Calu3 (cell line): ENCODE results near the gene TUNAR. TPM values are rescaled to one million over a fixed set of nuclear protein-coding genes. Genes with fewer than 3 reads are reported as not detected.

Source experiments
- BruUV-seq: library from RNA; stranded (reverse); fragments of 400-500 nt; replicated peaks from 2 replicates; lab custom pipeline; 2021; lab: Mats Ljungman, UMichigan
- CTCF ChIA-PET: fragments of 300-600 bp; sonication (Branson Sonifier 250); formaldehyde crosslinking; loops from one replicate; lab custom pipeline; 2022; ENCODE audit warnings: antibody characterized with exemption; lab: Charles Lee
- DNase-seq: peaks from one replicate; pipeline ENCODE4 v3.0.0; 2022
- H3K27ac Mint-ChIP-seq: one replicate; pipeline ENCODE4 v1.8.0; 2022; ENCODE audit warnings: mixed read lengths; ENCODE audit not compliant: unreplicated experiment
- H3K27me3 Mint-ChIP-seq: one replicate; pipeline ENCODE4 v1.8.0; 2022; ENCODE audit warnings: mixed read lengths; ENCODE audit not compliant: unreplicated experiment
- H3K36me3 Mint-ChIP-seq: one replicate; pipeline ENCODE4 v1.8.0; 2022; ENCODE audit warnings: mild to moderate bottlenecking, moderate library complexity, mixed read lengths; ENCODE audit not compliant: insufficient read depth, unreplicated experiment
- H3K4me1 Mint-ChIP-seq: one replicate; pipeline ENCODE4 v1.8.0; 2022; ENCODE audit warnings: mild to moderate bottlenecking, low read depth, mixed read lengths; ENCODE audit not compliant: unreplicated experiment
- H3K4me3 Mint-ChIP-seq: one replicate; pipeline ENCODE4 v1.8.0; 2022; ENCODE audit warnings: mild to moderate bottlenecking, low read depth, moderate library complexity, mixed read lengths; ENCODE audit not compliant: unreplicated experiment
- H3K9me3 Mint-ChIP-seq: one replicate; pipeline ENCODE4 v1.8.0; 2022; ENCODE audit warnings: low read depth, mixed read lengths; ENCODE audit not compliant: unreplicated experiment
- CTCF ChIP-seq: fragments of 200-600 bp; IDR thresholded peaks from one replicate; pipeline ENCODE4 v1.8.0; 2022; ENCODE audit warnings: antibody characterized with exemption; ENCODE audit not compliant: unreplicated experiment
- intact Hi-C: fragments of 100-400 bp; cut with micrococcal nuclease; formaldehyde crosslinking; loops from one replicate; pipeline ENCODE4 v1.10.0; 2022; ENCODE audit not compliant: unreplicated experiment
- total RNA-seq: library from RNA; stranded (reverse); gene quantifications from 2 replicates; pipeline ENCODE4 v1.2.3, GENCODE V29; 2022

TUNAR gene
- total RNA-seq, 1 experiment from 2014 or later, result not detected

- Mint-ChIP-seq H3K36me3 (no peaks in the 10 kb centered on the region), H3K9me3 (no peaks in the 10 kb centered on the region), H3K27ac (no peak overlapping the region), H3K27me3 (peaks cover 92% of the 10 kb centered on the region), H3K4me3 (no peak overlapping the region), H3K4me1 (no peaks in the 10 kb centered on the region)
- TF ChIP-seq CTCF, result no peak
- intact Hi-C loops, result no loop called here
- DNase-seq, result no peak
- CTCF ChIA-PET, result no interaction called here
- BruUV-seq, result no TSS peak
Measured at GRCh38 chr14:95901054-95901453, 24.4 kb downstream of the TUNAR start.

- no TSS peak for BruUV-seq
- TF ChIP-seq CTCF, result no peak
- no peaks in the 10 kb centered on the region for H3K9me3 Mint-ChIP-seq
- no peak for DNase-seq
- H3K36me3 Mint-ChIP-seq, result no peaks in the 10 kb centered on the region
- H3K27ac Mint-ChIP-seq, result no peak overlapping the region
- peaks cover 92% of the 10 kb centered on the region for H3K27me3 Mint-ChIP-seq
- no peaks in the 10 kb centered on the region for H3K4me1 Mint-ChIP-seq
- intact Hi-C loops, result no loop called here
- CTCF ChIA-PET, result no interaction called here
- no peak overlapping the region for H3K4me3 Mint-ChIP-seq
Measured at GRCh38 chr14:95902273-95902826, 25.7 kb downstream of the TUNAR start.

- no peak overlapping the region for H3K4me3 Mint-ChIP-seq
- DNase-seq, result no peak
- intact Hi-C loops, result no loop called here
- no peaks in the 10 kb centered on the region for H3K4me1 Mint-ChIP-seq
- BruUV-seq, result no TSS peak
- no peaks in the 10 kb centered on the region for H3K9me3 Mint-ChIP-seq
- no peak for TF ChIP-seq CTCF
- peaks cover 86% of the 10 kb centered on the region for H3K27me3 Mint-ChIP-seq
- H3K36me3 Mint-ChIP-seq, result no peaks in the 10 kb centered on the region
- CTCF ChIA-PET, result no interaction called here
- no peak overlapping the region for H3K27ac Mint-ChIP-seq
Measured at GRCh38 chr14:95903165-95903564, 26.5 kb downstream of the TUNAR start.

GRCh38 chr14:95903616-95904107, 27.0 kb downstream of the TUNAR start:
- CTCF ChIA-PET, result no interaction called here
- no peak for DNase-seq
- Mint-ChIP-seq H3K27me3 (peaks cover 81% of the 10 kb centered on the region), H3K9me3 (no peaks in the 10 kb centered on the region), H3K4me3 (no peak overlapping the region), H3K4me1 (no peaks in the 10 kb centered on the region), H3K36me3 (no peaks in the 10 kb centered on the region), H3K27ac (no peak overlapping the region)
- no peak for TF ChIP-seq CTCF
- BruUV-seq, result no TSS peak
- intact Hi-C loops, result no loop called here
